Small intestine (tissue), 7 donors: ENCODE results near the gene ACY1. TPM values are rescaled to one million over a fixed set of nuclear protein-coding genes. Genes with fewer than 3 reads are reported as not detected.

Experiments
- DNase-seq, 2 donors: peaks; one replicate each; pipeline versions ENCODE4 v3.0.0 to v3.0.0-alpha.2; 2013
- FAIRE-seq: peaks from 2 replicates; lab custom pipeline; 2012; peaks lifted over from hg19 to GRCh38; lab: Jason Lieb, UNC
- H3K27ac ChIP-seq, 3 donors: one replicate each; pipeline ENCODE4 v1.5.1; 2013; ENCODE audit warnings: low read length in 2 of 3, mild to moderate bottlenecking in 2 of 3, control low read depth in 1 of 3, inconsistent platforms in 1 of 3, low read depth in 1 of 3, moderate library complexity in 1 of 3
- H3K27me3 ChIP-seq, 3 donors: one replicate each; pipeline ENCODE4 v1.6.1; 2013; ENCODE audit warnings: low read length in 3 of 3, inconsistent platforms in 1 of 3; ENCODE audit not compliant: control insufficient read depth in 3 of 3, insufficient read depth in 3 of 3
- H3K36me3 ChIP-seq, 3 donors: one replicate each; pipeline ENCODE4 v1.6.1; 2013; ENCODE audit warnings: low read length in 3 of 3, inconsistent platforms in 1 of 3, low read depth in 1 of 3, mild to moderate bottlenecking in 1 of 3, moderate library complexity in 1 of 3; ENCODE audit not compliant: control insufficient read depth in 3 of 3, insufficient read depth in 2 of 3
- H3K4me1 ChIP-seq, 3 donors: one replicate each; pipeline ENCODE4 v1.6.1; 2013; ENCODE audit warnings: low read length in 2 of 3, inconsistent platforms in 1 of 3, low read depth in 1 of 3, mild to moderate bottlenecking in 1 of 3, moderate library complexity in 1 of 3; ENCODE audit not compliant: control insufficient read depth in 3 of 3, insufficient read depth in 2 of 3
- H3K4me3 ChIP-seq, 3 donors: one replicate each; pipeline ENCODE4 v1.5.1; 2013; ENCODE audit warnings: low read length in 3 of 3, control low read depth in 1 of 3, inconsistent platforms in 1 of 3, low read depth in 1 of 3, mild to moderate bottlenecking in 1 of 3, moderate library complexity in 1 of 3
- H3K9me3 ChIP-seq, 2 donors: one replicate each; pipeline ENCODE4 v1.6.1; 2013; ENCODE audit warnings: low read depth in 1 of 2, low read length in 1 of 2; ENCODE audit not compliant: control insufficient read depth in 2 of 2, insufficient read depth in 1 of 2
- WGBS, 3 donors: extraction: QIAGEN DNeasy Blood & Tissue Kit; methylation state at CpG; one replicate each; pipeline ENCODE4 v1.1.7; 2013; 5-methylcytosine and 5-hydroxymethylcytosine counted together
- polyA plus RNA-seq, 4 donors: library from polyadenylated mRNA; stranded (reverse) in 3 of 4; unstranded in 1 of 4; fragments of 200-250 nt in 3 of 4; fragments of 120-200 nt in 1 of 4; gene quantifications; one replicate each; pipeline versions ENCODE4 v1.2.1 to v1.2.3, GENCODE V29; 2013
- donor health status: healthy with polysubstance abuse.
- donor health status: control.
- donor health status: control.
- donor health status: Bipolar disorder and iron deficiency.
- donor health status: healthy.

The ACY1 gene
- polyA plus RNA-seq, 4 donors = 164 to 1,228 (median 588) TPM

DNA sequence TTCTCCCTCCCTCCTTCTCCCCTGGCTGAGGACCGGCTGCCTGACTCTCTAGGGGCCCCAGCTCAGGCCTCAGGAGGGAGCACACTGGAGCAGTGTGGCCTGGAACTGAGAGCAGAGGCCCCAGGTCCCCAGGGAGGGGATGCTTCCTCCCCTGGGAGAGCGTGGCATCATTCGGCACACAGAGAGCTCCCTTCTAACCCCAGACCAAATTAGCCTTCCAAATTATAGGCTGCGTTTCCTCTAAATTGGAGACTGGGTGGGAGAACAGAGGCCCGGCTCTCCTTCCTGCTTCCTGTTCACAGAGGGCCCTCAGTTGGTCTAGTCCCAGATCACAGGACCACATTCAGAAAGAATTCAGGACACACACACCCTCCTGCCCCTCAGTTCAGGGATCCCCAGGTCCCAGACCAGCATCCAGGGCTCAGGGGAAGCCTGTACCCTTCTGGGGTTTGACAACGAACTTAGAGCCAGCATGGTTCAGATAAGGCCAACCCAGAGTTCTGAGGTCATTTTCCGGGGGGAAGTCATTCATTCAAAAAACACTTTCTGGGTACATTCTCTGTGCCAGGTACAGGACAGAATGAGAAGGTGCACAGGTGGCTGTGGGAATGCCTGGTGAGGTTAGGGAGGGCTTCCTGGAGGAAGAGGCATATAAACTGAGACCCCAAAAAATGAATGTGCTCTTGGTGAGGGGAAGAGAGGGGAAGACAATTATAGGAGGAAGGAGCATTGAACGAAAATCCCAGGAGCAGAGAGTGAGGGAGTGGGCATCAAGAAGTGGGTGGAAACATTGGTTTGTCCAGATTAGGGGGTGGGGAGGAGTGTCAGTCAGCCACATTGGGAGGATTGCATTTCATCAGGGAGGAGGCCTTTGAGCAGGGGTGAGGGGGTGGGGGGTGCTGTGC is 40.8 kb downstream of the ACY1 start:
- Histone ChIP-seq H3K9me3 (no peaks in the 10 kb centered on the region), H3K27ac (no peak overlapping the region), H3K4me3 (no peak overlapping the region), H3K4me1 (no peaks in the 10 kb centered on the region), H3K36me3 (no peaks in the 10 kb centered on the region), H3K27me3 (no peaks in the 10 kb centered on the region)
- FAIRE-seq = no peak
- DNase-seq = no peak
- 67 to 80% (median 73%) methylated on average over 8 of the region's 8 CpGs for WGBS, 3 donors

DNA sequence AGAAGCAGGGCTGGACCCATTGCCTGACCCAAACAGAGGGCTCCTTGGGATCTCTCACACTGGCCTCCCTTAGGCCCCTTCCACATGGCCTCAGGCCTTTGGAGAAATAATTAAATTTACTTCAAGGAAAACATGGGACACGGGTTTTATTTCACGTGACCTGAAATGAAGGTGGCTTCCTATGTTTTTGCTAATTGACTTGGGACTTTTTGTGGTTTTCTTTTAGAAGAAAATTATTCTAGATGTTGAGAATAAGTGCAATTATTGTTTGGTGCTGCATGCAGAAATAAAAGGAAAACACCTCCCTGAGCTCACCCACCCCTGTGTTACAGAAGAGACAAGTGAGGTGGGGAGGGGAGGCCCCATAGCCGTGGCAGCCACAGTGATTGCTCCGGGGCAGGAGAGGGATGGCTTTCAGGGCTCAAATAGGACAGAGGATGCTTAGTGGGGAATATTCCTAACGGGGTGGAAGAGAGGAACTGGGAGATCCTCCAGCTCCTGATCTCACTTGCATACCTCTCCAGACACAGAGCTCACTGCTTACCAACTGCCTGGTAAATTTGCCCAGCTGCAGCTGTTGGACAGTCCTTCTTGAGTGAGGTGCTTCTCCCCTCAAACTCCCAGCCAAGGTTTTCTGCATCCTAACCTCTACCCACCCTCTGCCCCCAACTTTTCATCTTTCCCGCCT is 41.6 kb downstream of the ACY1 start:
- Histone ChIP-seq H3K36me3 (no peaks in the 10 kb centered on the region), H3K9me3 (no peaks in the 10 kb centered on the region), H3K27me3 (no peaks in the 10 kb centered on the region), H3K4me3 (no peak overlapping the region), H3K4me1 (no peaks in the 10 kb centered on the region), H3K27ac (no peak overlapping the region)
- DNase-seq = no peak
- 81 to 84% (median 81%) methylated on average over 6 of the region's 6 CpGs for WGBS, 3 donors
- FAIRE-seq = no peak

DNA sequence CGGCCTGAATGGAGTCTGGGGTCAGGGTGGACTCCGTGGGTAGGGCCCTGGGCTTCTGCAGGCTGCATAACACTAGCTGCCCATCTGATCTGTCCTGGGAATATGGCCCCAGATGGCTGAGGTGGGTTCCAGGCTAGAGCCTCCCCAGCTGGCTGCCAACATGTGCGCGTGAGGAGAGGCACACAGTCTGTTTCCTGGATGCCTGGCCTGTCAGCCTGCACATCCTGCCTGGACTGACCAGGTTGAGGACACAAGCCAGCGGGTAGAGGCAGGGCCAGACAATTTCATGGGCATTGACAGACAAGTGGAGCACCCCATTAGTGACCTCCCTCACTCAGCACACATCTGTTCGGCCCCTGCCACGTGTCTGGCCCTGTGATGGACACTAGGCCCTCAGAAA is 42.1 kb downstream of the ACY1 start:
- 72 to 86% (median 77%) methylated on average over 7 of the region's 7 CpGs for whole genome bisulfite sequencing, 3 donors
- no peak for DNase-seq
- Histone ChIP-seq H3K4me3 (no peak overlapping the region), H3K9me3 (no peaks in the 10 kb centered on the region), H3K27ac (no peak overlapping the region), H3K27me3 (no peaks in the 10 kb centered on the region), H3K4me1 (no peaks in the 10 kb centered on the region), H3K36me3 (no peaks in the 10 kb centered on the region)
- no peak for FAIRE-seq

DNA sequence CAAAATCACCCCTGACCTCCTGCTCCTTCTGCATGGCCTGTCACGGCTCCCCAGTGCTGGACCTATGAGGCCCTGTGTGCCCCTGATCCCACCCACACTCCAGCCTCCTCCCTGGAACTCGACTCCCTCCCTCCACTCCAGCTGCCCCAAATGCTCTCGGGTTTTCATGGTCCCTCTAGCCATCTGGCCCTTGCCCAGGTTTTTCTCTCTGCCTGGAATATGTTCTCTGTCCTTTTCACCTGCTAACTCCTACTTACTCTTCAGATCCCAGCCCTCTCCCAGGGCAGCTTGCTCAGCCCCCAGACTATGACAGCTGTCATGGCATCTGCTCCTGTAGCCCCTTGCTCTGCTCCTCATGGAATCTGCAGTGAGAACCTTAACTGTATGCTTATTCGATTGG is 42.7 kb downstream of the ACY1 start:
- H3K36me3 ChIP-seq = no peaks in the 10 kb centered on the region
- DNase-seq = no peak
- no peaks in the 10 kb centered on the region for H3K9me3 ChIP-seq
- FAIRE-seq = no peak
- H3K4me1 ChIP-seq = no peaks in the 10 kb centered on the region
- H3K27me3 ChIP-seq = no peaks in the 10 kb centered on the region
- H3K4me3 ChIP-seq = no peak overlapping the region
- WGBS, 3 donors = 53 to 72% (median 62%) methylated on average over 4 of the region's 4 CpGs
- H3K27ac ChIP-seq = no peak overlapping the region

DNA sequence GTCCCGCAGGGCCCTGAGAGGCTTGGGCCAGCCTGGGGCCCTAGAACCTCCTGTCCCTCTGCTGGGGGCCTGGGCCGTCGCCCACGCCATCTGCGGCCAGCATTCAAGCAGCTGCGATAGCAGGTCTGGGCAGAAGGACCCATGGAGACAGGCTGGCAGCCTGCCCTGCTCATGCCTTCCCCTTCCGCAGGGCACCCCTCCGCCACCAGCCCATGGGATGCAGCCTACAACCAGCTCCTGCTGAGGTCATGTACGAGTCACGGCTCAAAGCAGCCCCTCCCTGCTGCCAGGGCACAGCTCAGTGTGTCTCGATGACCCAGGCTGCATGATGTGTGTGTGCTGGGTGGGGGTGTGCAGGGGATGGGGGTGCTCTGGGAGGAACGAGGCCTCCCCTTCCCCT is 45.2 kb downstream of the ACY1 start:
- 76 to 85% (median 84%) methylated on average over 12 of the region's 12 CpGs for WGBS, 3 donors
- FAIRE-seq = no peak
- no peak for DNase-seq

DNA sequence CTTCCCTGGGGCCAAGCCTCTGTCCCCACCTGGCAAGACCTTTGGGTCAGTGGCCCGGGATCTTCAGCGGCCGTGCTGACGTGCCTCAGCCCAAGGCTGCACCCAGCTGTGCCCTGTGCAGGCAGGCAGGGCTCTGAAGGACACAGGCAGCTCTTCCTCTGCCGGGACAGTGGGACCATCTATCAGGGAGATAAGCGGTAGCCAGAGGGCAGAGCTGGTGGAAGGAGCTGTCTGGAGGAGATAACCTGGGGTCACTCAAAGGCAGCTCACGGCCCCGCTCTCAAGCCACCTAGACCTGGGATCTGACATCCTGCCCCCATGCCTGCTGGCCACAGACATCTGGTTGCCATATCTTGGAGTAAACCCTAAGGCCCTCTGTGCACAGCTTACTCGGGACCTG is 45.7 kb downstream of the ACY1 start:
- WGBS, 3 donors = 71 to 78% (median 72%) methylated on average over 9 of the region's 9 CpGs
- Histone ChIP-seq H3K36me3 (no peaks in the 10 kb centered on the region), H3K4me1 (peaks cover 0 to 4% (median 0%) of the 10 kb centered on the region in 3 donors), H3K4me3 (no peak overlapping the region), H3K9me3 (no peaks in the 10 kb centered on the region), H3K27ac (no peak overlapping the region), H3K27me3 (no peaks in the 10 kb centered on the region)
- FAIRE-seq (no peak), DNase-seq (no peak)

More for the DNA sequence above, 45.2 kb downstream of the ACY1 start:
- H3K27ac ChIP-seq = no peak overlapping the region
- no peaks in the 10 kb centered on the region for H3K36me3 ChIP-seq
- peaks cover 0 to 3% (median 0%) of the 10 kb centered on the region in 3 donors for H3K4me1 ChIP-seq
- no peak overlapping the region for H3K4me3 ChIP-seq
- no peaks in the 10 kb centered on the region for H3K9me3 ChIP-seq
- no peaks in the 10 kb centered on the region for H3K27me3 ChIP-seq

DNA sequence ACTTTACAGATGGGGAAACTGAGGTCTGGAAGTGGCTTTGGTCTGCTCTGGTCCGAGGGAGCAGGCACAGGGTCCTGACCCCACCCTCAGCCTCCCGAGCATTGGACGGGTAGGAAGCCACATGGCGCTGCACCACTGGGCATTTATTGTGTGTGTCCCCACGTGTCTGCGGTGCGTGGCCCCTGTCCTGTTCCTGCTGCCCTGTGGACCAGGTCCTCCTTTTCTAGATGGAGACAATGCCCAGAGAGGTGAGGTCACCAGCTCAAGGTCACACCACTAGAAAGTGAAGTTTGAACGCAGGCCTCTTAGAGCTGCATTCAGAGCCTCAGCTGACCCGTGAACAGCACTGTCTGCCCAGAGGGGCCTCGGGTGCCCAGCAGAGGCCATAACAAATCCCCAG is 46.2 kb downstream of the ACY1 start:
- Histone ChIP-seq H3K27me3 (no peaks in the 10 kb centered on the region), H3K4me1 (peaks cover 0 to 8% (median 0%) of the 10 kb centered on the region in 3 donors), H3K27ac (no peak overlapping the region), H3K36me3 (no peaks in the 10 kb centered on the region), H3K4me3 (no peak overlapping the region), H3K9me3 (no peaks in the 10 kb centered on the region)
- WGBS, 3 donors = 78 to 86% (median 84%) methylated on average over 10 of the region's 10 CpGs
- DNase-seq (no peak), FAIRE-seq (no peak)

DNA sequence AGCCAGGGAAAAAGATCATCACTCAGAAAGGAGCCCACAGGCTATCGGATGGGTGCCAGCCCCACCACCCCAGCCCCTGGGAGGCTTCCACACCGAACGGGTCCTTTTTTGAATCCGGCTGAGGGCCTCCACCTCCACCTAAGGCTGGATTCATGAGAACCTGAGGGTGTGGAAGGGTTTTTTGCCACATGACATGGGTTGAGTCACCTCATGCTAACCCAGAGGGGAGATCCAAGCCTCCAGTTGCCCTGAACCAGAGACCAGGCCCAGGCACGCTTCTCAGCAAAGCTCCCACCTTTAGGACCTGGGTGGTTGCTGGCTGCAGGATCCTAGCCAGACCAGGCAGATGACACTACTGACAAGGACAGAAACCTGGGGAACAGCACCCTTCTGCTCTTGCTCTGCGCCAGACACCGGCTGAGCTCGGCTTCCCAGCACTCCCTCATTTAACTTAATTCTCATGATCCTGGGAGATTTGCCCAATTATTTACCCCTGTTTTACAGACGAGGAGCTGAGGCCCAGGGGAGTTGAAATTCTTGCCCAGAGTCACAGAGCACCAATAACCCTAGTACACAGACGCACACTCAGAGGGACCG is 47.5 kb downstream of the ACY1 start:
- no peak overlapping the region for H3K27ac ChIP-seq
- no peak for FAIRE-seq
- WGBS, 3 donors = 86 to 90% (median 89%) methylated on average over 11 of the region's 11 CpGs

More for the DNA sequence above, 47.5 kb downstream of the ACY1 start:
- Histone ChIP-seq H3K27me3 (no peaks in the 10 kb centered on the region), H3K4me1 (peaks cover 0 to 11% (median 0%) of the 10 kb centered on the region in 3 donors), H3K36me3 (no peaks in the 10 kb centered on the region), H3K4me3 (no peak overlapping the region), H3K9me3 (no peaks in the 10 kb centered on the region)
- no peak for DNase-seq
